H9 (cell line): ENCODE measurements around the gene CDC16. TPM values are rescaled to one million over a fixed set of nuclear protein-coding genes. Genes with fewer than 3 reads are reported as not detected.
"Not testable (repeated sequence)": the region's sequence is repeated elsewhere in the genome, so short reads cannot be mapped to it uniquely, and the experiment has no call there.

Experiments
- DNase-seq: peaks from one replicate; pipeline ENCODE4 v3.0.0-alpha.2; 2017
- H2AFZ ChIP-seq: one replicate; pipeline ENCODE4 v1.6.1; 2013; ENCODE audit warnings: mild to moderate bottlenecking, low read length, control low read depth, moderate library complexity
- H2AK5ac ChIP-seq: 2 replicates; pipeline ENCODE4 v1.6.1; 2013; ENCODE audit warnings: low read length, control low read depth, mixed read lengths; ENCODE audit not compliant: insufficient read length
- H2BK120ac ChIP-seq: one replicate; pipeline ENCODE4 v1.6.1; 2013; ENCODE audit warnings: low read depth, mild to moderate bottlenecking, low read length, control low read depth, inconsistent platforms; ENCODE audit not compliant: poor library complexity, severe bottlenecking
- H2BK12ac ChIP-seq: 2 replicates; pipeline ENCODE4 v1.6.1; 2013; ENCODE audit warnings: low read length, control low read depth, mixed read lengths, low read depth; ENCODE audit not compliant: insufficient read length
- H2BK15ac ChIP-seq: 2 replicates; pipeline ENCODE4 v1.6.1; 2013; ENCODE audit warnings: low read depth, low read length, control low read depth
- H2BK20ac ChIP-seq: one replicate; pipeline ENCODE4 v1.6.1; 2013; ENCODE audit warnings: low read depth, mild to moderate bottlenecking, low read length, control low read depth, inconsistent platforms; ENCODE audit not compliant: poor library complexity, severe bottlenecking
- H2BK5ac ChIP-seq: 2 replicates; pipeline ENCODE4 v1.6.1; 2013; ENCODE audit warnings: low read length, control low read depth, mixed read lengths; ENCODE audit not compliant: insufficient read length
- H3K14ac ChIP-seq: 2 replicates; pipeline ENCODE4 v1.6.1; 2013; ENCODE audit warnings: low read length, control low read depth; ENCODE audit not compliant: insufficient read depth
- H3K18ac ChIP-seq: 2 replicates; pipeline ENCODE4 v1.6.1; 2013; ENCODE audit warnings: low read depth, mild to moderate bottlenecking, mixed read lengths, low read length, control low read depth; ENCODE audit not compliant: insufficient read length
- H3K23ac ChIP-seq: 2 replicates; pipeline ENCODE4 v1.6.1; 2013; ENCODE audit warnings: low read length, control low read depth, mixed read lengths, low read depth; ENCODE audit not compliant: insufficient read length
- H3K23me2 ChIP-seq: 2 replicates; pipeline ENCODE4 v1.6.1; 2013; ENCODE audit warnings: low read depth, mild to moderate bottlenecking, mixed read lengths, low read length, control low read depth; ENCODE audit not compliant: insufficient read length, poor library complexity, severe bottlenecking
- H3K27ac ChIP-seq: 2 replicates; pipeline ENCODE4 v1.5.1; 2013; ENCODE audit warnings: low read length, control low read depth, mixed read lengths, low read depth; ENCODE audit not compliant: insufficient read length
- H3K27me3 ChIP-seq: 2 replicates; pipeline ENCODE4 v1.6.1; 2013; ENCODE audit warnings: low read length, control low read depth, inconsistent platforms; ENCODE audit not compliant: insufficient read depth
- H3K4ac ChIP-seq: 2 replicates; pipeline ENCODE4 v1.6.1; 2013; ENCODE audit warnings: low read depth, mild to moderate bottlenecking, control low read depth, inconsistent platforms, low read length, moderate library complexity
- H3K4me1 ChIP-seq: 2 replicates; pipeline ENCODE4 v1.6.1; 2013; ENCODE audit warnings: low read length, control low read depth, inconsistent platforms; ENCODE audit not compliant: insufficient read depth
- H3K4me2 ChIP-seq: 2 replicates; pipeline ENCODE4 v1.6.1; 2013; ENCODE audit warnings: low read length, control low read depth, mixed read lengths; ENCODE audit not compliant: insufficient read length, insufficient read depth
- H3K56ac ChIP-seq: 2 replicates; pipeline ENCODE4 v1.6.1; 2013; ENCODE audit warnings: low read depth, mild to moderate bottlenecking, mixed read lengths, low read length, control low read depth; ENCODE audit not compliant: insufficient read length
- H3K79me1 ChIP-seq: 2 replicates; pipeline ENCODE4 v1.6.1; 2013; ENCODE audit warnings: low read depth, mild to moderate bottlenecking, moderate library complexity, low read length, control low read depth, inconsistent platforms; ENCODE audit not compliant: insufficient read depth, poor library complexity, severe bottlenecking
- H3K79me2 ChIP-seq: 2 replicates; pipeline ENCODE4 v1.6.1; 2013; ENCODE audit warnings: low read length, control low read depth, inconsistent platforms; ENCODE audit not compliant: insufficient read depth
- H3K9ac ChIP-seq: 2 replicates; pipeline ENCODE4 v1.6.1; 2013; ENCODE audit warnings: low read length, control low read depth, mixed read lengths; ENCODE audit not compliant: insufficient read length; ENCODE audit errors: extremely low read depth
- H3K9me3 ChIP-seq: one replicate; pipeline ENCODE4 v1.6.1; 2013; ENCODE audit warnings: low read depth, low read length, inconsistent platforms; ENCODE audit not compliant: control insufficient read depth
- H3T11ph ChIP-seq: one replicate; pipeline ENCODE4 v1.6.1; 2013; ENCODE audit warnings: mild to moderate bottlenecking, low read length, control low read depth, inconsistent platforms
- H4K20me1 ChIP-seq: one replicate; pipeline ENCODE4 v1.6.1; 2013; ENCODE audit not compliant: control insufficient read depth, insufficient read length, insufficient read depth
- H4K5ac ChIP-seq: 2 replicates; pipeline ENCODE4 v1.6.1; 2013; ENCODE audit warnings: low read depth, mild to moderate bottlenecking, mixed read lengths, low read length, control low read depth; ENCODE audit not compliant: insufficient read length
- H4K8ac ChIP-seq: replicated peaks from 2 replicates; pipeline ENCODE4 v1.6.1; 2013; ENCODE audit warnings: low read length, control low read depth, mixed read lengths, low read depth; ENCODE audit not compliant: insufficient read length
- H4K91ac ChIP-seq: 2 replicates; pipeline ENCODE4 v1.6.1; 2013; ENCODE audit warnings: low read depth, mild to moderate bottlenecking, moderate library complexity, mixed read lengths, low read length, control low read depth; ENCODE audit not compliant: insufficient read length
- H3K27ac Mint-ChIP-seq, 3 experiments: 2 replicates in 2 of 3; 3 replicates in 1 of 3; pipeline ENCODE4 v1.8.0; 2020 to 2021; ENCODE audit warnings: mixed read lengths in 3 of 3, mild to moderate bottlenecking in 1 of 3, moderate library complexity in 1 of 3
- H3K27me3 Mint-ChIP-seq: 2 replicates; pipeline ENCODE4 v1.8.0; 2021; ENCODE audit warnings: low read depth, mild to moderate bottlenecking, moderate library complexity, mixed read lengths
- H3K36me3 Mint-ChIP-seq, 3 experiments: 2 replicates in 2 of 3; 3 replicates in 1 of 3; pipeline ENCODE4 v1.8.0; 2020 to 2021; ENCODE audit warnings: low read depth in 3 of 3, mixed read lengths in 3 of 3; ENCODE audit not compliant: insufficient read depth in 1 of 3
- H3K4me1 Mint-ChIP-seq, 2 experiments: 2 replicates each; pipeline ENCODE4 v1.8.0; 2020; ENCODE audit warnings: mixed read lengths in 2 of 2
- H3K4me3 Mint-ChIP-seq, 2 experiments: 2 replicates in 1 of 2; 3 replicates in 1 of 2; pipeline ENCODE4 v1.8.0; 2020 to 2021; ENCODE audit warnings: mild to moderate bottlenecking in 2 of 2, mixed read lengths in 2 of 2, moderate library complexity in 1 of 2
- H3K9me3 Mint-ChIP-seq, 2 experiments: 2 replicates in 1 of 2; 3 replicates in 1 of 2; pipeline ENCODE4 v1.8.0; 2020; ENCODE audit warnings: mild to moderate bottlenecking in 2 of 2, mixed read lengths in 2 of 2, moderate library complexity in 1 of 2
- WGBS: extraction: QIAGEN DNeasy Blood & Tissue Kit; methylation state at CpG from one replicate; pipeline ENCODE4 v1.1.7; 2013; ENCODE audit warnings: missing lambda C conversion rate, low lambda C conversion rate, mixed read lengths; ENCODE audit not compliant: insufficient read length; ENCODE audit errors: extremely low coverage; 5-methylcytosine and 5-hydroxymethylcytosine counted together
- total RNA-seq: library from RNA; stranded (reverse); gene quantifications from 2 replicates; pipeline ENCODE4 v1.2.1, GENCODE V29; 2021
- TF ChIP-seq, protein P1 (sequence below): fragments of 200-600 bp; sonication (generic); conservative IDR thresholded peaks from 3 replicates; pipeline ENCODE4 v1.8.0; 2021; ENCODE audit warnings: antibody characterized with exemption, mild to moderate bottlenecking

Gene CDC16
- total RNA-seq, 1 experiment from 2014 or later, result 91.9 TPM

DNA sequence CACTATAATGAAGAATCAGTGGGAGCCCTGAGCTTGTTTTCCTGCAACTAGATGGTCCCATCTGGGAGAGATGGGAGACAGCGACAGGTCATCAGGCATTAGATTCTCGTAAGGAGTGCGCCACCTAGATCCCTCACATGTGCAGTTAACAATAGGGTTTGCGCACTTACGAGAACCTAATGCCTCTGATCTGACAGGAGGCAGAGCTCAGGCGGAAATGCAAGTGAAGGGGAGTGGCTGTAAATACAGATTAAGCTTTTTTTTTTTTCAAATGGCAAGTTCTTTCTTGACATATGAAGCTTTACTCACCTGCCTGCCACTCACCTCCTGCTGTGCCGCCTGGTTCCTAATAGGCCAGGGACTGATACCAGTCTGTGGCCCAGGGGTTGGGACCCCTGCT is 14.4 kb downstream of the CDC16 start:
- H2BK120ac ChIP-seq, result no peak overlapping the region
- no peak overlapping the region for H3K27ac ChIP-seq
- Mint-ChIP-seq H3K27me3 (no peaks in the 10 kb centered on the region), H3K9me3 (no peaks in the 10 kb centered on the region; a peak in 1 of 5 replicates), H3K4me1 (no peaks in the 10 kb centered on the region), H3K36me3 (peaks cover 56 to 92% (median 77%) of the 10 kb centered on the region in 3 experiments), H3K4me3 (no peak overlapping the region), H3K27ac (no peak overlapping the region)
- H3K4ac ChIP-seq, result no peak overlapping the region
- no peak for DNase-seq
- H2AK5ac ChIP-seq, result no peak overlapping the region
- H3K4me1 ChIP-seq, result no peaks in the 10 kb centered on the region
- no peak overlapping the region for H4K91ac ChIP-seq
- no peak overlapping the region for H3K4me2 ChIP-seq
- H3K14ac ChIP-seq, result no peak overlapping the region
- no peak overlapping the region for H4K8ac ChIP-seq
- no CpG with 5 or more reads among the region's 7 CpGs for WGBS
- H2BK20ac ChIP-seq, result no peak overlapping the region
- no peaks in the 10 kb centered on the region for H4K20me1 ChIP-seq
- H2BK15ac ChIP-seq, result no peak overlapping the region
- no peak overlapping the region for H3T11ph ChIP-seq
- no peaks in the 10 kb centered on the region for H3K9me3 ChIP-seq
- H3K79me2 ChIP-seq, result no peaks in the 10 kb centered on the region
- no peak overlapping the region for H3K18ac ChIP-seq
- no peak overlapping the region for H3K56ac ChIP-seq
- no peak overlapping the region for H2BK12ac ChIP-seq
- H3K23ac ChIP-seq, result no peak overlapping the region
- H3K79me1 ChIP-seq, result no peaks in the 10 kb centered on the region
- no peak overlapping the region for H2BK5ac ChIP-seq
- H3K9ac ChIP-seq, result no peak overlapping the region
- TF ChIP-seq, protein P1, sequence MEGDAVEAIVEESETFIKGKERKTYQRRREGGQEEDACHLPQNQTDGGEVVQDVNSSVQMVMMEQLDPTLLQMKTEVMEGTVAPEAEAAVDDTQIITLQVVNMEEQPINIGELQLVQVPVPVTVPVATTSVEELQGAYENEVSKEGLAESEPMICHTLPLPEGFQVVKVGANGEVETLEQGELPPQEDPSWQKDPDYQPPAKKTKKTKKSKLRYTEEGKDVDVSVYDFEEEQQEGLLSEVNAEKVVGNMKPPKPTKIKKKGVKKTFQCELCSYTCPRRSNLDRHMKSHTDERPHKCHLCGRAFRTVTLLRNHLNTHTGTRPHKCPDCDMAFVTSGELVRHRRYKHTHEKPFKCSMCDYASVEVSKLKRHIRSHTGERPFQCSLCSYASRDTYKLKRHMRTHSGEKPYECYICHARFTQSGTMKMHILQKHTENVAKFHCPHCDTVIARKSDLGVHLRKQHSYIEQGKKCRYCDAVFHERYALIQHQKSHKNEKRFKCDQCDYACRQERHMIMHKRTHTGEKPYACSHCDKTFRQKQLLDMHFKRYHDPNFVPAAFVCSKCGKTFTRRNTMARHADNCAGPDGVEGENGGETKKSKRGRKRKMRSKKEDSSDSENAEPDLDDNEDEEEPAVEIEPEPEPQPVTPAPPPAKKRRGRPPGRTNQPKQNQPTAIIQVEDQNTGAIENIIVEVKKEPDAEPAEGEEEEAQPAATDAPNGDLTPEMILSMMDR, result no peak
- no peaks in the 10 kb centered on the region for H3K23me2 ChIP-seq
- H2AFZ ChIP-seq, result no peak overlapping the region
- no peak overlapping the region for H4K5ac ChIP-seq
- no peaks in the 10 kb centered on the region for H3K27me3 ChIP-seq

DNA sequence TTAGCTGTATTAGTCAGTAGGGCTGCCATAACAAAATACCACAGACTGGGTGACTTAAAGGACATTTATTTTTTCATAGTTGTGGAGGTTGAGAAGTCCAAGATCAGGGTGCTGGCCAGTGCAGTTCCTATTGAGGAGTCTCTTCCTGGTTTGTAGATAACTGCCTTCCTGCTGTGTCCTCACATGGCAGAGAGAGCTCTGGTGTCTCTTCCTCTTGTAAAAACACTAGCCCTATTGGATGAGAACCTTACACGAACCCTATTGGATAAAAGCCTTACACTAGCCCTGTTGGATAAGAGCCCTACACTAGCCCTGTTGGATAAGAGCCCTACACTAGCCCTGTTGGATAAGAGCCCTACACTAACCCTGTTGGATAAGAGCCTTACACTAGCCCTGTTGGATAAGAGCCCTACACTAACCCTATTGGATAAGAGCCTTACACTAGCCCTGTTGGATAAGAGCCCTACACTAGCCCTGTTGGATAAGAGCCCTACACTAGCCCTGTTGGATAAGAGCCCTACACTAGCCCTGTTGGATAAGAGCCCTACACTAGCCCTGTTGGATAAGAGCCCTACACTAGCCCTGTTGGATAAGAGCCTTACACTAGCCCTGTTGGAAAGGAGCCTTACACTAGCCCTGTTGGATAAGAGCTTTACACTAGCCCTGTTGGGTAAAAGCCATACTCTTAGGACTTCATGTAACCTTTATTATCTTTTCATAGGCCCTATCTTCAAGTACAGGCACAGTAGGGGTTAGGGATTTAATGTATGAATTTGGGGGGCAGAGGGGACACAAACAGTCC is 17.1 kb downstream of the CDC16 start:
- not testable (repeated sequence) for DNase-seq, H4K91ac ChIP-seq, H2BK15ac ChIP-seq, H4K5ac ChIP-seq, H2BK20ac ChIP-seq, H3K27ac Mint-ChIP-seq, H3K9me3 Mint-ChIP-seq, H3K23ac ChIP-seq, H2AFZ ChIP-seq, H3K27me3 ChIP-seq, H3K79me1 ChIP-seq, H3K9ac ChIP-seq, H3K27me3 Mint-ChIP-seq, H3K79me2 ChIP-seq, H4K20me1 ChIP-seq, H3K18ac ChIP-seq, H3T11ph ChIP-seq, H3K56ac ChIP-seq, H3K4ac ChIP-seq, H2BK5ac ChIP-seq, H3K23me2 ChIP-seq, H2BK12ac ChIP-seq, H4K8ac ChIP-seq, H3K14ac ChIP-seq, H2AK5ac ChIP-seq, H3K27ac ChIP-seq, H2BK120ac ChIP-seq, H3K4me1 ChIP-seq, H3K9me3 ChIP-seq, H3K4me2 ChIP-seq, H3K4me3 Mint-ChIP-seq
- peaks cover 40 to 89% (median 66%) of the 10 kb centered on the region in 3 experiments for H3K36me3 Mint-ChIP-seq
- no CpG with 5 or more reads among the region's 1 CpG for WGBS
- H3K4me1 Mint-ChIP-seq, result peaks cover 15 to 16% of the 10 kb centered on the region in 2 experiments
